ENCODE results near the gene KAT6B.
"Not testable (repeated sequence)": the region's sequence is repeated elsewhere in the genome, so short reads cannot be mapped to it uniquely, and the experiment has no call there.

KAT6B gene

DNA sequence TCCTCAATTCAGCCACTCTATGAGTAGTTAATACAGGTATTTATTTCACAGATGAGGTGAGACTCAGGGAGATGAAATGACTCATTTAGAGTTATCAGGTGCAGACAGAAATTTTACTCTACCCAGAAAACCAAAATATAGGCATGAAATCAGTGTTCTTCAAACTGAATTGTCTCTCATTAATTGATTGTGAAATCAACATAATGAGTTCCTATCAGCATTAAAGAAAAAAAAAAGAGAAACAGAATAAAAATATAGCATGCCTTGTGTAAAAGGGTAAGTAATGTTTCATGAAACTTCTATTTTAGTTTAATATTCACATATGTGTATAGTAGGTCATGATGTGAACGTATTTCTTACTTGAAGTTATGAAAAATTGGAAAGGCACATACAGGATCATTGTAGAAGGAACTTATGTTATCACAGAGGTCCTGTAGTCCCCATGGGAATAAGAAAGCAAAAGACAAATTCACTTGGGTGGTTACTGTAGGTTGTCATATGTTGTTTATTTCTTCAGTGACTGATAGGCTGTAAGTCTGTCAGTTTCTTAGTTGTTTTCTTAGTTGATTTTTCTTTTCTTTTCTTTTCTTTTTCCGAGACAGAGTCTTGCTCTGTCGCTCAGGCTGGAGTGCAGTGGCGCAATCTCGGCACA is 47.5 kb downstream of the KAT6B start:
- TF ChIP-seq, protein P1, sequence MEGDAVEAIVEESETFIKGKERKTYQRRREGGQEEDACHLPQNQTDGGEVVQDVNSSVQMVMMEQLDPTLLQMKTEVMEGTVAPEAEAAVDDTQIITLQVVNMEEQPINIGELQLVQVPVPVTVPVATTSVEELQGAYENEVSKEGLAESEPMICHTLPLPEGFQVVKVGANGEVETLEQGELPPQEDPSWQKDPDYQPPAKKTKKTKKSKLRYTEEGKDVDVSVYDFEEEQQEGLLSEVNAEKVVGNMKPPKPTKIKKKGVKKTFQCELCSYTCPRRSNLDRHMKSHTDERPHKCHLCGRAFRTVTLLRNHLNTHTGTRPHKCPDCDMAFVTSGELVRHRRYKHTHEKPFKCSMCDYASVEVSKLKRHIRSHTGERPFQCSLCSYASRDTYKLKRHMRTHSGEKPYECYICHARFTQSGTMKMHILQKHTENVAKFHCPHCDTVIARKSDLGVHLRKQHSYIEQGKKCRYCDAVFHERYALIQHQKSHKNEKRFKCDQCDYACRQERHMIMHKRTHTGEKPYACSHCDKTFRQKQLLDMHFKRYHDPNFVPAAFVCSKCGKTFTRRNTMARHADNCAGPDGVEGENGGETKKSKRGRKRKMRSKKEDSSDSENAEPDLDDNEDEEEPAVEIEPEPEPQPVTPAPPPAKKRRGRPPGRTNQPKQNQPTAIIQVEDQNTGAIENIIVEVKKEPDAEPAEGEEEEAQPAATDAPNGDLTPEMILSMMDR (IDR thresholded peaks at IDR 0.05), result no peak
- TF ChIP-seq ZFX (IDR thresholded peaks at IDR 0.05; ENCODE audit: borderline replicate concordance), result no peak
- no peak overlapping the region for H3K27ac ChIP-seq

DNA sequence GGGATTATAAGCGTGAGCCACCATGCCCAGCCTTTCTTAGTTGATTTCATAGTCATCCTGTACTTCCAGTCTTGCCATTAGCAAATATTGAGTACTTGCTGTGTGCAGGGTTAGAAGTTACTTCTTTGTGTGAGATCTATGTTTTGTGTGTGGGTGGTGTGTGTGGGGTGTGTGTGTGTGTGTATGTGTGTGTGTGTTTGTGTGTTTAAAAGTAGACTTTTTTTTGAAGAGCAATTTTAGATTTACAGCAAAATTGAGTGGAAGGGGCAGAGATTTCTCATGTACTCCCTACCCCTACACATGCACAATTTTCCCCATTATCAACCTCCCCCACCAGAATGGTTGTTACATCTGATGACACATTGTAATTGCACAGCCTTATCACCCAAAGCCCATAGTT is 48.2 kb downstream of the KAT6B start:
- peak overlapping the region; percentile 75; the same call in 1 of the 2 replicates for H3K27ac ChIP-seq
- TF ChIP-seq, protein P1 (IDR thresholded peaks at IDR 0.05), result no peak
- no peak for TF ChIP-seq ZFX (IDR thresholded peaks at IDR 0.05; ENCODE audit: borderline replicate concordance)

DNA sequence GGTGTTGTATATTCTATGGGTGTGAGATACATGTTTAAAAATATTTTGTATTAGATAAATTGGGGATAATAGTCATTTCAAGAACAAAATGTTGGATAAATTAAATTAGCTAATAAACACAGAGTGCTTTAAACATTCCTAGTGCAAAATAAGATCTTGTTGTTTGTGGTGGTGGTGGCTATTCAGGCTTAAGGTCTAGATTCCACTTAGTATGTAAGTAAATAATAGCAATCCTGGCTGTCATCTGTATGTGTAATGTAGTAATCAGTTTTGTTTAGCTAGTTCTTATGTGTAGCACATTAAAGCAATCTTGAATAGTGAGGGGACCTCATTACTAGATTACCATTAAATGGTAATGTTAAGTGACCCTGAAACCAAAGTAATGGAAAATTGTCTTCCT is 48.7 kb downstream of the KAT6B start:
- TF ChIP-seq ZFX (IDR thresholded peaks at IDR 0.05; ENCODE audit: borderline replicate concordance), result no peak
- TF ChIP-seq, protein P1 (IDR thresholded peaks at IDR 0.05), result no peak
- peak overlapping the region; percentile 75 for H3K27ac ChIP-seq

DNA sequence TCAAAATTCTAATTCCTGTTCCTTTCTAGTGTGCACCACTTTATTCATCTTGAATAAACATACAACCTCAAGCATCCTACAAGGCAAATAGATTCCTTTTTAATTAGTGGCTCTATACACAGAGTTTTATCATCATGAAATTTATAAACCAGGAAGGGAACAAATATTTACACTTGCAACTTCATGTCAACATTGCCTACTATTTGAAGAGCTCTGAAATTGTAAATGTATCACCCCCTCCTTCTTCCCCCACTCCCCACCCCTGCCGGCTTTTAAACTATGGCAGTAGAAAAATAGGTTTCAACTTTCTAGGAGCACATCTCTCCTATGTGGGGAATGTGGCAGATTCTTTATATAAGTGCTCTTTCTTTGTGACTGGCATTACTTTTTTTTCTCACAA is 49.6 kb downstream of the KAT6B start:
- TF ChIP-seq, protein P1 (IDR thresholded peaks at IDR 0.05), result no peak
- TF ChIP-seq ZFX (IDR thresholded peaks at IDR 0.05; ENCODE audit: borderline replicate concordance), result no peak
- peak overlapping the region; percentile 75 for H3K27ac ChIP-seq

DNA sequence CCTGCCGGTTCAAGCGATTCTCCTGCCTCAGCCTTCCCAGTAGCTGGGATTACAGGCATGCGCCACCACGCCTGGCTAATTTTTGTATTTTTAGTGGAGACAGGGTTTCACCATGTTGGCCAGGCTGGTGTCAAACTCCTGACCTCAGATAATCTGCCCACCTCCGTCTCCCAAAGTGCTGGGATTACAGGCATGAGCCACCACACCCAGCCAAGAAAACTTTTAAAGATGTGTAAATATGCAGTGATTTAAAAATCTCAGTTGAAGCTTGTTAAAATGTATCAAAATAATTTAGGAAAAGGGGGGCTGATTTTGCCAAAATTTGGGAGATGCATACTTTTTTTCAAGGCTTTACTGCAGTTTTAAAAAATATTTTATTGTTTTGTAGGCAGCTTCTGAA is 50.7 kb downstream of the KAT6B start:
- H3K27ac ChIP-seq, result not testable (repeated sequence)

DNA sequence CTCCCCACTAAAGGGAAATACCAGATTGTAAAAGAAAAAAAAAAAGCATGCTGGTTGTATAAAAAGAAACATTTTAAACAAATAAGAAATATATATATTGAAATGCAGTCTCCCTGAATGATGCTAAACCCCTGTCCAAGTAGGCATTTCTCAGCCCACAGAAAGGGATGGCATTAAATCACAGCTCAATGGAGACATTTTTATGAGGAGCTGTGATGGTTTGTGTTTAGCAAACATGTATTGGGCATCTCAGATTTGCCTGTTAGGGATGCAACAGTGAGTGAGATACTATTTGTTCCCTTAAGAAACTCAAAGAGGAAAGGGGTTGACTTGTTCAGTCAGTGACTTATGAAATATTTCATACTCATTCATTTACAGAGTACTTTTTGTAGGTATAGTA is 51.5 kb downstream of the KAT6B start:
- TF ChIP-seq ZFX (IDR thresholded peaks at IDR 0.05; ENCODE audit: borderline replicate concordance), result no peak
- H3K27ac ChIP-seq, result no peak overlapping the region

DNA sequence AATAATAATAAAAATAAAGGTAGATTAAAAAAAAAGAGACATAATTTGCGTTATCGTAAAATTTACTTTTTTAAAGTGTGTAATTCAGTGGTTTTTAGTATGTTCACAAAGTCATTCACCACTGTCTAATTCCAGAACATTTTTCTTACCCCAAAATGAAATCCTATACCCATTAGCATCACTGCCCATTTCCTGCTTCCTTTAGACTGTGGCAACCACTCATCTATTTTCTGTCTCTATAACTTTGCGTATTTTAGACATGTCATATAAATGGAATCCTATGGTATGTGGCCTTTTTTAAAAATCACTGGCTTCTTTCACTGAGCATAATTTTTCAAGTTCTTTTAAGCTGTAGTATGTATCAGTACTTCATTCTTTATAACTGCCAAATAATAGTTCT is 53.6 kb downstream of the KAT6B start:
- no peak for TF ChIP-seq ZFX (IDR thresholded peaks at IDR 0.05; ENCODE audit: borderline replicate concordance)
- TF ChIP-seq, protein P1 (IDR thresholded peaks at IDR 0.05), result no peak
- H3K27ac ChIP-seq, result no peak overlapping the region

DNA sequence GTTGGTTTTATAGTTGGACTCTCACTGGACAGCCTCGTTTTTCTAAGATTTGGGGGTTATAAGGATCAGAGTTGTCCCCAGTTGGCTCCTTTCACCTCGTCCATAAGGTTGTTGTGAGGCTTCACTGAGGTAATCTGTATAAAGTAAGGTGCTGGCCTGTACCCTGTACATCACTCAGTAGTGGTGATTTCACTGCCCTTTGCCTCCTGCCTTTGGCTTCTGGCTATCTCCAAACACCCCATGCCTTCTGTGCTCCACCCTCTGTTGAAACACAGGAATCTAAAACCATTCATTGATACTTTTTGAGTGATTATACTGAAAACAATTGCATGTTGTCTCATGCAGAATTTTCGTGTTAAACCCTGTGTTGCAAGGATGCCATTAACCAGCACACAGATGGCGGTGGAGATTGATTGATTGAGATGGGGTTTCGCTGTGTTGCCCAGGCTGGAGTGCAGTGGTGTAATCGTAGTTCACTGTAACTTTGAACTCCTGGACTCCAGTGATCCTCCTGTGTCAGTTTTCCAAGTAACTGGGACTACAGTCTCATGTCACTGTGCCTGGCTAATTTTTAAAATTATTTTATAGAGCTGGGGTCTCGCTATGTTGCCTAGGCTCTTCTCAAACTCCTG is 55.0 kb downstream of the KAT6B start:
- no peak overlapping the region for H3K27ac ChIP-seq
- no peak for TF ChIP-seq ZFX (IDR thresholded peaks at IDR 0.05; ENCODE audit: borderline replicate concordance)
- TF ChIP-seq, protein P1 (IDR thresholded peaks at IDR 0.05), result no peak

Measured in 22Rv1 (cell line).